Ovary (tissue), 9 donors: ENCODE data around the gene LRCH3. TPM values are rescaled to one million over a fixed set of nuclear protein-coding genes. Genes with fewer than 3 reads are reported as not detected.
"Not testable (repeated sequence)": the region's sequence is repeated elsewhere in the genome, so short reads cannot be mapped to it uniquely, and the experiment has no call there.

Experiments used
- DNase-seq, 5 donors: peaks; one replicate each; pipeline ENCODE4 v3.0.0-alpha.2; 2019 to 2020
- H3K27ac ChIP-seq, 2 donors: fragments of 200-600 bp; one replicate each; pipeline versions ENCODE4 v1.5.1 to v1.8.0; 2019 to 2022
- H3K27me3 ChIP-seq: fragments of 200-600 bp; one replicate; pipeline ENCODE4 v1.8.0; 2022
- H3K36me3 ChIP-seq: fragments of 200-600 bp; sonication (generic); one replicate; pipeline ENCODE4 v1.5.1; 2019
- H3K4me1 ChIP-seq: one replicate; pipeline ENCODE4 v1.8.1; 2013; ENCODE audit warnings: mild to moderate bottlenecking, moderate library complexity; ENCODE audit not compliant: insufficient read depth
- H3K4me3 ChIP-seq: fragments of 200-600 bp; sonication (generic); one replicate; pipeline ENCODE4 v1.5.1; 2017
- H3K9me3 ChIP-seq, 2 donors: fragments of 200-600 bp in 1 of 2; sonication (generic) in 1 of 2; one replicate each; pipeline versions ENCODE4 v1.5.1 to v1.8.1; 2013 to 2019; ENCODE audit warnings: mild to moderate bottlenecking in 1 of 2, moderate library complexity in 1 of 2
- CTCF ChIP-seq, 3 donors: fragments of 450-650 bp in 2 of 3; fragments of 200-600 bp in 1 of 3; IDR thresholded peaks; one replicate each; pipeline versions ENCODE4 v1.5.1 to v1.8.0; 2016 to 2022; ENCODE audit warnings: antibody characterized with exemption in 3 of 3, mild to moderate bottlenecking in 1 of 3
- EP300 ChIP-seq: sonication (generic); formaldehyde crosslinking; IDR thresholded peaks from one replicate; pipeline ENCODE4 v1.6.1; 2017; ENCODE audit warnings: antibody characterized with exemption
- POLR2A ChIP-seq: fragments of 450-650 bp; IDR thresholded peaks from one replicate; pipeline ENCODE4 v1.6.1; 2017; ENCODE audit warnings: antibody characterized with exemption, mild to moderate bottlenecking, moderate library complexity
- WGBS, 3 donors: extraction: QIAGEN DNeasy Blood & Tissue Kit in 1 of 3; methylation state at CpG; one replicate each; pipeline versions ENCODE4 v1.1.5 to v1.1.7; 2013 to 2017; 5-methylcytosine and 5-hydroxymethylcytosine counted together
- intact Hi-C, 4 donors: fragments of 100-400 bp; cut with DNase I; formaldehyde crosslinking; loops; one replicate each; pipeline versions ENCODE4 v1.11.0 to v1.15.1; 2022 to 2023
- polyA plus RNA-seq, 2 donors: library from polyadenylated mRNA; stranded (reverse); fragments of 200-250 nt in 1 of 2; fragments of 350-450 nt in 1 of 2; fragmentation: Illumina TruSeq in 1 of 2; extraction: RNeasy Lipid Tissue Mini Kit (QIAGEN cat#74804) in 1 of 2; gene quantifications; one replicate each; pipeline ENCODE4 v1.2.3, GENCODE V29; 2013 to 2014
- total RNA-seq, 7 donors: library from RNA; depleted of rRNA in 2 of 7; stranded (reverse); fragments of >200 nt in 2 of 7; fragmentation: NEBNext Ultra II Directional in 3 of 7; extraction: Animal tissue kit (Norgen Biotek cat#: 25700) in 3 of 7; gene quantifications; one replicate each; pipeline versions ENCODE4 v1.1.0 to v1.2.4, GENCODE V29; 2016 to 2023
- donor health status: DM: no; HTN: no; CAD: no; lungs with moderate emphysema.
- donor health status: DM: no; HTN: no; CAD: no.
- donor health status: Bipolar disorder and iron deficiency.
- donor health status: DM: yes; HTN: yes; CAD: no.
- donor health status: DM: no; HTN: no; CAD: no.
- donor health status: DM: yes; HTN: yes; CAD: no.

The LRCH3 gene
- total and polyA plus RNA-seq, 9 donors = 20.9 to 192 (median 61.6) TPM

DNA sequence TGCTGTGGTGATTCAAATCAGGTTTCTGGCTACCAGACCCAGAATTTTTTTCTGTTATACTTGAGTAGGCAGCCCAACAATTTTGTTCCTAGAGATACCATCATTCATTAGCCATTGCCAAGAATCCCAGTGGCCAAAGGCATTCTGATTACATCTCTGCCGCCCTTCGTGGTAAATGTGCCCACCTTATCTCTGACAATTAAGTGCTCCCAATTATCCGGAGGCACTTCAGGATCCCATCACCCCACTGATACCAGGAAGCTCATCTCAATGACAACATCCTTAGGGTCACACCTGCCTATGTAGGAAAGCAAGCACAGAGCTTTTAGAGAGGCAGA lies 115.8 kb downstream of the LRCH3 start:
- H3K27me3 ChIP-seq = no peaks in the 10 kb centered on the region
- 45 to 54% (median 51%) methylated on average over 3 of the region's 3 CpGs for WGBS, 3 donors
- peaks cover 2% of the 10 kb centered on the region for H3K4me1 ChIP-seq
- no peaks in the 10 kb centered on the region for H3K36me3 ChIP-seq
- H3K9me3 ChIP-seq = no peaks in the 10 kb centered on the region
- intact Hi-C loops = loop anchor here in 2 of 4 donors (5.0 to 10.0 kb wide), 2 partner anchors 35 to 178 kb away; no protein-coding TSS in a partner anchor
- no peak for TF ChIP-seq EP300
- no peak for TF ChIP-seq POLR2A
- no peak for TF ChIP-seq CTCF (IDR thresholded peaks at IDR 0.05)
- H3K4me3 ChIP-seq = no peak overlapping the region
- no peak for DNase-seq
- H3K27ac ChIP-seq = no peak overlapping the region

DNA sequence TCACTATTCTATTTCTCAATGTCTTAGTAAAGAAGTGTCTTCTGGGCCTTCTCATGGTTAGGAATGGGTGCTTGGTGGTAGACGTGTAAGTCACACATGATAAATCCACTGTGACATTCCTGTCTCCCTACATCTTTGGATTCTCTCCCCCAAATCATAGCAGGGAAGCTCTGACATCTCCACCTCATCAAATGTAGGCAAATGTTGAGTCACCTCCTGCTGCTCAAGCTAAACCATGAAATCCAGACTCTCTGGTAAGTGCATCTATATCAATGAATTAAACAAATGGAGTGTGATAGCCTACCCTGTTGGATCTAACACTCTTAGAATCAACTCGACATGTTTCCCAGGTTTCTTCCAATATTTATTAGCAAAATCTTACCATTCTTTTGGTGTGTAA lies 116.1 kb downstream of the LRCH3 start:
- Histone ChIP-seq H3K9me3 (no peaks in the 10 kb centered on the region), H3K4me3 (no peak overlapping the region), H3K36me3 (no peaks in the 10 kb centered on the region), H3K4me1 (peaks cover 2% of the 10 kb centered on the region), H3K27me3 (no peaks in the 10 kb centered on the region), H3K27ac (no peak overlapping the region)
- intact Hi-C loops = loop anchor here in 2 of 4 donors (5.0 to 10.0 kb wide), 2 partner anchors 35 to 178 kb away; no protein-coding TSS in a partner anchor
- WGBS, 3 donors = 57 to 70% (median 66%) methylated on average over 2 of the region's 2 CpGs
- no peak for DNase-seq
- TF ChIP-seq EP300 = no peak
- no peak for TF ChIP-seq CTCF (IDR thresholded peaks at IDR 0.05)
- no peak for TF ChIP-seq POLR2A

DNA sequence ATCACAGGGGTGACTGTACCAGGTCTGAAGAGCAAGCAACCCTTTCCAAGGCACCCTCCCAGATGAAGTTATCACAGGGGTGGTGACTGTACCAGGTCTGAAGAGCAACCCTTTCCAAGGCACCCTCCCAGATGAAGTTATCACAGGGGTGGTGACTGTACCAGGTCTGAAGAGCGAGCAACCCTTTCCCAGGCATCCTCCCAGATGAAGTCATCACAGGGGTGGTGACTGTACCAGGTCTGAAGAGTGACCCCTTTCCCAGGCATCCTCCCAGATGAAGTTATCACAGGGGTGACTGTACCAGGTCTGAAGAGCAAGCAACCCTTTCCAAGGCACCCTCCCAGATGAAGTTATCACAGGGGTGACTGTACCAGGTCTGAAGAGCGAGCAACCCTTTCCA lies 117.5 kb downstream of the LRCH3 start:
- not testable (repeated sequence) for H3K27me3 ChIP-seq, H3K27ac ChIP-seq, H3K4me1 ChIP-seq, H3K36me3 ChIP-seq, H3K4me3 ChIP-seq, H3K9me3 ChIP-seq, DNase-seq
- WGBS, 3 donors = 76 to 89% (median 86%) methylated on average over 2 of the region's 2 CpGs
- intact Hi-C loops = loop anchor here in 2 of 4 donors (5.0 to 10.0 kb wide), 2 partner anchors 34 to 176 kb away; no protein-coding TSS in a partner anchor

- Histone ChIP-seq H3K27me3 (no peaks in the 10 kb centered on the region), H3K4me1 (peaks cover 2% of the 10 kb centered on the region), H3K27ac (no peak overlapping the region), H3K36me3 (no peaks in the 10 kb centered on the region), H3K4me3 (no peak overlapping the region), H3K9me3 (no peaks in the 10 kb centered on the region)
- intact Hi-C loops = loop anchor here in 2 of 4 donors (5.0 to 10.0 kb wide), 2 partner anchors 33 to 176 kb away; no protein-coding TSS in a partner anchor
- no peak for DNase-seq
- TF ChIP-seq POLR2A (no peak), CTCF (IDR thresholded peaks at IDR 0.05) (no peak), EP300 (no peak)
- WGBS, 3 donors = 74 to 79% (median 76%) methylated on average over 4 of the region's 4 CpGs
These were observed 118.1 kb downstream of the LRCH3 start for GRCh38 chr3:197908957-197909701.
